WI38 (cell line): Measurements from ENCODE around the gene DCLK2.

ENCODE experiments used
- H3K4me3 ChIP-seq: 2 replicates; pipeline ENCODE4 v1.5.1; 2011; ENCODE audit warnings: low read depth, mild to moderate bottlenecking, control low read depth, low read length
- CTCF ChIP-seq: IDR thresholded peaks from 2 replicates; pipeline ENCODE4 v1.5.1; 2012; ENCODE audit warnings: low read depth, mild to moderate bottlenecking, control low read depth, low read length

The DCLK2 gene

GRCh38 chr4:150096625-150097024 lies 18.4 kb downstream of the DCLK2 start:
- no peak overlapping the region for H3K4me3 ChIP-seq
- TF ChIP-seq CTCF, result no peak

GRCh38 chr4:150098214-150098613 lies 20.0 kb downstream of the DCLK2 start:
- TF ChIP-seq CTCF, result no peak

GRCh38 chr4:150104404-150105027 lies 26.3 kb downstream of the DCLK2 start:
- no peak for TF ChIP-seq CTCF
- H3K4me3 ChIP-seq, result no peak overlapping the region

More at GRCh38 chr4:150098214-150098613, 20.0 kb downstream of the DCLK2 start:
- H3K4me3 ChIP-seq, result no peak overlapping the region

GRCh38 chr4:150106886-150107285 lies 28.6 kb downstream of the DCLK2 start:
- TF ChIP-seq CTCF, result no peak
- H3K4me3 ChIP-seq, result no peak overlapping the region

GRCh38 chr4:150108691-150109090 lies 30.4 kb downstream of the DCLK2 start:
- no peak overlapping the region for H3K4me3 ChIP-seq

GRCh38 chr4:150114641-150115040 lies 36.4 kb downstream of the DCLK2 start:
- no peak for TF ChIP-seq CTCF

More at GRCh38 chr4:150108691-150109090, 30.4 kb downstream of the DCLK2 start:
- TF ChIP-seq CTCF, result no peak

GRCh38 chr4:150115851-150116250 lies 37.6 kb downstream of the DCLK2 start:
- H3K4me3 ChIP-seq, result no peak overlapping the region
- no peak for TF ChIP-seq CTCF

More at GRCh38 chr4:150114641-150115040, 36.4 kb downstream of the DCLK2 start:
- no peak overlapping the region for H3K4me3 ChIP-seq
